H1 (cell line): ENCODE measurements around the gene MIA2.

Source experiments
- CBX5 ChIP-seq: fragments of 300-800, 300-1000 bp; sonication (generic); IDR thresholded peaks from 2 replicates; pipeline ENCODE4 v1.7.1; 2016; ENCODE audit warnings: antibody characterized with exemption, low read length, low read depth
- HDAC2 ChIP-seq, 2 experiments: fragments of 300-600 bp in 1 of 2; sonication (generic) in 1 of 2; IDR thresholded peaks; 2 replicates each; pipeline ENCODE4 v1.6.1; 2011 to 2012; ENCODE audit warnings: low read depth in 2 of 2, low read length in 2 of 2, mild to moderate bottlenecking in 2 of 2, moderate library complexity in 2 of 2, borderline replicate concordance in 1 of 2, inconsistent platforms in 1 of 2
- KDM1A ChIP-seq: fragments of 200-600, 300-600 bp; sonication (generic); IDR thresholded peaks from 2 replicates; pipeline ENCODE4 v1.7.1; 2016; ENCODE audit warnings: mild to moderate bottlenecking, low read length, borderline replicate concordance
- POLR2A ChIP-seq, 2 experiments: IDR thresholded peaks; 1 replicate in 1 of 2; 2 replicates in 1 of 2; pipeline ENCODE4 v1.6.1; 2011; ENCODE audit warnings: low read depth in 2 of 2, low read length in 2 of 2, mild to moderate bottlenecking in 2 of 2; ENCODE audit errors: control extremely low read depth in 1 of 2
- TAF1 ChIP-seq: IDR thresholded peaks from 2 replicates; pipeline ENCODE4 v1.6.1; 2011; ENCODE audit warnings: mild to moderate bottlenecking, low read depth, low read length
- TBP ChIP-seq: IDR thresholded peaks from 2 replicates; pipeline ENCODE4 v1.6.1; 2011; ENCODE audit warnings: low read depth, low read length, improper control_type of control experiment
- TF ChIP-seq, protein P1 (sequence below): IDR thresholded peaks from 2 replicates; pipeline ENCODE4 v1.6.1; 2012; ENCODE audit warnings: inconsistent platforms

DNA sequence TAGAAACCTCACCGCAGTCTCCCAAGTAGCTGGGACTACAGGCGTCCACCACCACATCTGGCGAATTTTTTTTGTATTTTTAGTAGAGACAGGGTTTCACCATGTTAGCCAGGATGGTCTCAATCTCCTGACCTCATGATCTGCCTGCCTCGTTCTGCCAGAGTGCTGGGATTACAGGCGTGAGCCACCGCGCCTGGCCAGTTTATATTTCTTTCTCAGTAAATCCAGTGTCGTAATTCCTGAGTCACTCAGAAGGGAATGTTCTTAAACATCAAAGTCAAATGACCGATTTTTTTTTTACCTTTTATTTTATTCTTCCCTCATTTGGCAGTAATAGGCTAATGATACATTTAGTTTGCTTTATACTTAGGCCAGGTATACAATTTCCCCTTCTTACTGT, 118.0 kb downstream of the MIA2 start:
- TF ChIP-seq TAF1 (no peak), KDM1A (no peak), HDAC2 (IDR thresholded peaks at IDR 0.05; ENCODE audit: borderline replicate concordance in 1 of 2, low read depth in 2 of 2, low read length in 2 of 2) (no peak), POLR2A (IDR thresholded peaks at IDR 0.05; ENCODE audit: control extremely low read depth in 1 of 2, low read depth in 2 of 2, low read length in 2 of 2) (no peak), CBX5 (no peak), TBP (no peak)
- TF ChIP-seq, protein P1, sequence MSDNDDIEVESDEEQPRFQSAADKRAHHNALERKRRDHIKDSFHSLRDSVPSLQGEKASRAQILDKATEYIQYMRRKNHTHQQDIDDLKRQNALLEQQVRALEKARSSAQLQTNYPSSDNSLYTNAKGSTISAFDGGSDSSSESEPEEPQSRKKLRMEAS = no peak
